HG02970 (cell line): Measurements from ENCODE around the gene CELA3B.
"Not testable (repeated sequence)": the region's sequence is repeated elsewhere in the genome, so short reads cannot be mapped to it uniquely, and the experiment has no call there.

Experiments used
- ATAC-seq: cut with Tn5 transposase; IDR thresholded peaks from one replicate; pipeline ENCODE4 v1.9.1; 2021; ENCODE audit warnings: mild to moderate bottlenecking, moderate library complexity, moderate number of reproducible peaks; ENCODE audit not compliant: unreplicated experiment, low FRiP score

CELA3B gene

GRCh38 chr1:21974699-21975098, 2.1 kb upstream of the CELA3B start:
- ATAC-seq = not testable (repeated sequence)

- ATAC-seq = not testable (repeated sequence)
These were observed 1.5 kb upstream of the CELA3B start for GRCh38 chr1:21975296-21975695.

- not testable (repeated sequence) for ATAC-seq
These were observed 1.4 kb downstream of the CELA3B start for GRCh38 chr1:21978209-21978608.

- ATAC-seq = not testable (repeated sequence)
These were observed 3.8 kb downstream of the CELA3B start for GRCh38 chr1:21980515-21981220.

- ATAC-seq = not testable (repeated sequence)
These were observed 4.4 kb downstream of the CELA3B start for GRCh38 chr1:21981253-21981652.

GRCh38 chr1:21982122-21982521, 5.3 kb downstream of the CELA3B start:
- not testable (repeated sequence) for ATAC-seq

GRCh38 chr1:21983539-21983938, 6.7 kb downstream of the CELA3B start:
- not testable (repeated sequence) for ATAC-seq

GRCh38 chr1:21985893-21986292, 9.1 kb downstream of the CELA3B start:
- ATAC-seq = not testable (repeated sequence)

- ATAC-seq = not testable (repeated sequence)
These were observed 9.6 kb downstream of the CELA3B start for GRCh38 chr1:21986386-21986785.

GRCh38 chr1:21989672-21990393, 13.0 kb downstream of the CELA3B start:
- ATAC-seq = not testable (repeated sequence)

- ATAC-seq = not testable (repeated sequence)
These were observed 15.4 kb downstream of the CELA3B start for GRCh38 chr1:21992186-21992585.

- not testable (repeated sequence) for ATAC-seq
These were observed 17.9 kb downstream of the CELA3B start for GRCh38 chr1:21994716-21995115.

- ATAC-seq = not testable (repeated sequence)
These were observed 19.8 kb downstream of the CELA3B start for GRCh38 chr1:21996663-21996970.

GRCh38 chr1:21997891-21998623, 21.2 kb downstream of the CELA3B start:
- not testable (repeated sequence) for ATAC-seq

- not testable (repeated sequence) for ATAC-seq
These were observed 21.9 kb downstream of the CELA3B start for GRCh38 chr1:21998624-21999294.

- ATAC-seq = not testable (repeated sequence)
These were observed 22.8 kb downstream of the CELA3B start for GRCh38 chr1:21999645-22000044.

GRCh38 chr1:22001409-22001808, 24.6 kb downstream of the CELA3B start, which contains the start of gene CELA3A:
TSS of gene CELA3A (plus strand) at chr1:22001657. CDS start at chr1:22001675, 18 bp downstream.
- no peak for ATAC-seq

GRCh38 chr1:22002461-22002860, 25.6 kb downstream of the CELA3B start:
- not testable (repeated sequence) for ATAC-seq

GRCh38 chr1:22002875-22003274, 26.1 kb downstream of the CELA3B start:
- ATAC-seq = not testable (repeated sequence)

- not testable (repeated sequence) for ATAC-seq
These were observed 27.1 kb downstream of the CELA3B start for GRCh38 chr1:22003959-22004358.
